ENCODE measurements around the gene RAB10.
A peak's percentile ranks its signal among the peaks of the same experiment; 100 is the strongest.
"Not testable (repeated sequence)": the region's sequence is repeated elsewhere in the genome, so short reads cannot be mapped to it uniquely, and the experiment has no call there.

The RAB10 gene

DNA sequence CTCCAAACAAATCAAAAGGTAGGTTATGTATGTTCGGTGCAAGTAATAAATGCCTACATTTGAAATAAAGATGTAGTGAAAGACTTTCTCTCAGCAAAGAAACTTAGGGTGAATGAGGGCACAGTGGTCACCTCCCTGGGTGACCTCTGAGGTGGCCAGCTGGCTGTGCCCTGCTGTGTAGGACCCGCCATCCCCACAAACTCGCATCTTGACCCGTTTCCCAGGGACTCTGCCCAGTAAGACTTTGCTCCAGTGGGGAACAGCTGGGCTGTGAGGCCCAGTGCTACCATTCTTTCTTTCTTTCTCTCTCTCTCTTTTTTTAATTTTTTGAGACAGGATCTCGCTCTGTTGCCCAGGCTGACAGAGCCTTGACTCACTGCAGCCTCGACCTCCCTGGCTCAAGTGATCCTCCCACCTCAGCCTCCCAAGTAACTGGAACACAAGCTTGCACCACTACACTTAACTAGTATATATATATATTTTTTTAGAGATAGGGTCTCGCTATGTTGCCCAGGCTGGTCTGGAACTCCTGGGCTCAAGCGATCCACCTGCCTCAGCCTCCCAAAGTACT is 130.8 kb downstream of the RAB10 start:
- DNase-seq, result no peak

DNA sequence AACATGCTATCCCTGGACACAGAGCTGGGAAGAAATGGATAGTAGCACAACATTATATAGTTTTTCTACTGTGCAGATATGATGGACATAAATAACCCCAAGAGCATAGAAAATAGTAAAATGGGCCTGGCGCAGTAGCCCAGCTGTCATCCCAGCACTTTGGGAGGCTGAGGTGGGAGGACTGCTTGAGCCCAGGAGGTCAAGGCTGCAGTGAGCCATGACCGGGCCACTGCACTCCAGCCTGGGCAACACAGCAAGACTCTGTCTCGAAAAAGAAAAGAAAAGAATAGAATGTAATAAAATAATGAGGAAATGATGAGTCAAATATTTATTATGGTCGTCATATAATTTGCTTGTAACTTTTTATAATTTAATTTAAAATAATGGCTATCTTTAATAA is 131.5 kb downstream of the RAB10 start:
- no peak for DNase-seq

DNA sequence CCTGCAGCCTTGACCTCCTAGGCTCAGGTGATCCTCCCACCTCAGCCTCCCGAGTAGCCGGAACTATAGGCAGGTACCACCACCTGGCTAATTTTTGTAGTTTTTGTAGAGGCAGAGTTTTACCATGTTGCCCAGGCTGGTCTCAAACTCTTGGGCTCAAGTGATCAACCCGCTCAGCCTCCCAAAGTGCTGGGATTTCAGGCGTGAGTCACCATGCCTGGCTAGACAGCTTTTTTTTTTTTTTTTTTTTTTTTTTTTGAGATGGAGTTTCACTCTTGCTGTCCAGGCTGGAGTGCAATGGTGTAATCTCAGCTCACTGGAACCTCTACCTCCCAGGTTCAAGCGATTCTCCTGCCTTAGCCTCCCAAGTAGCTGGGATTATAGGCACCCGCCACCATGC is 132.7 kb downstream of the RAB10 start:
- DNase-seq, result not testable (repeated sequence)

DNA sequence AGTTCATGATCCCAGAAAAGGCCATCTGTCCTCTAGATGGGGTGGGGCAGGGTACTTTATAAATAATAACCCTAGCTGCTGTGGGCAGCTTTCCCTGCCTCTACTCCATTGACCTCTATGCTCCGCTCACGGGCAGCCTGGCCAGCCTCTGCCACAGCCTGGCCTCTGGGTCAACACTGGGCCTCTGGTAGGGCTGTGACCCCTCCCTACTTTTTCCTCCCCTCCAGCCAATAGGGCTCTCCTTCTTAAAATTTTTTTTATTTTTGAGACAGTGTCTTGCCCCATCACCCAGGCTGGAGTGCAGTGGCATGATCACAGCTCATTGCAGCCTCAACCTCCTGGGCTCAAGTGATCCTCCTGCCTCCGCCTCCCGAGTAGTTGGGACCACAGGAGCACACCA is 134.9 kb downstream of the RAB10 start:
- no peak for DNase-seq

DNA sequence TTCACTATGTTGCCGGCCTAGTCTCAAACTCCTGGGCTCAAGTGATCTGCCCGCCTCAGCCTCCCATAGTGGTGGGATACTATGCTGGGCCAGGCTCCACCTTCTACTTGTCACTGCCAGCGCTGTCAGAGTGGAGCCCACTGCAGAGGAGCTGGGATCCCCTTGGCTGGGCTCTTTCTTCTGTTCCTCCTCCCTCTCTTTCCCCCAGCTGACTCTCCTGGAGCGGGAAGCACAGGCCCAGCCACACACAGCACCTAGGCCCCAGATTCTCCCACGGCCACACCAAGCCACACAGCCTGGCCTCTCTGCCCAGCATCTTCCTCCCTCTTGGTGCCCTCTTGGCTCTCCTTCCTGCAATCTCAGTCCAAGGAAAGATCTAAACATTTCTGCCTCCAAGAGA is 135.3 kb downstream of the RAB10 start:
- no peak for DNase-seq

DNA sequence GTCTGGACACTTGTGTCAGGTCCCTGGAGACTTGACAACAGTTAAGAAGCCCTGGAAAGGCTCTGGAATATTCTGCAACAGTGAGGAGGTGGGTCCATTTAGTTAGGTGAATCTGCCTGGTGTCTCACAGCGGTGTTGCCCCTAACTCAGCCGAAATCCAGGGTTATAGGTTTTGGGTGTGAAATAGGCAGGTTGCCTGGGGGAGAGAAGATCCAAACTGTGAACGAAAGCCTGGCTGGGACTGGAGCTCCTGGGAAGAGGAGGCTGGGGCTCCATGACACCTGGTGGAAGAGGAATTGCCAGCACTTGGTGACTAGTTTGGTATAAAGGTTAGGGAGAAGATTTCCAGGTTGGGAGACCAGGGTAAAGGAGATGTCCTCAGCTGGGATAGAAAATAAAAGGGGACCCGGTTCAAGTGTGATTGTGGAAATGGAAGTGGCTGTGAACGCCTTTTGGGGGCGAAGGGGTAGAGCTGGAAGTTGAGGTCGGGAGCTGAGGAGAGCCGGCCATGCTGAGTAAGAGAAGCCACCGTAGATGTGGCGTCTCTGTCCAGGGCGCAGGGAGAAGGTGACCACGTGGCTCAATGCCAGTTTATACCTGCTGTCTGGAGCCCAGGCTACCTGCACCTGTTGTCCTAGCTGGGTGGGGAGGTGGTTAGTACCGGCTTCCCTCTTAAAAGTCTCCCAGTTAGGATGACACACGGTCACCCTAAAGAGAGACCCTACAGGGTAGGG is 136.0 kb downstream of the RAB10 start:
- no peak for DNase-seq

DNA sequence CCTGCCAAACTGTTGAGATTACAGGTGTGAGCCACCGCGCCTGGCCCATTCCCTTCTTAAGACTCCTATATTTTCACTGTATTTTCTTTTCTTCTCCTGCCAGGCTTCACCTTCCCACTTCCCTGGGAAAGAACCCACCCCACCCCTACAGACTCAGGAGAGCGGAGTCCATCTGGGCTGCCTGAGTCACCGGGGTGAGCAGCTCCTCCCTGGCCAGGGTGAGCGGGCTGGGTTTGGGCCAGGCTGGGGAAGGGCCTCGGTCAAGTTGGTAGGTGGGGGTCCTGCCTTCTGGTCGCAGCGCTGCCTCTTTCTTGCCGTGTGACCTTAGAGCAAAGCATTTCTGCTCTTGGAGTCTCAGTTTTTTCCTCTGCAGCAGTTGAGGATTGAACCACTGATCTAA is 136.9 kb downstream of the RAB10 start:
- DNase-seq, result no peak

DNA sequence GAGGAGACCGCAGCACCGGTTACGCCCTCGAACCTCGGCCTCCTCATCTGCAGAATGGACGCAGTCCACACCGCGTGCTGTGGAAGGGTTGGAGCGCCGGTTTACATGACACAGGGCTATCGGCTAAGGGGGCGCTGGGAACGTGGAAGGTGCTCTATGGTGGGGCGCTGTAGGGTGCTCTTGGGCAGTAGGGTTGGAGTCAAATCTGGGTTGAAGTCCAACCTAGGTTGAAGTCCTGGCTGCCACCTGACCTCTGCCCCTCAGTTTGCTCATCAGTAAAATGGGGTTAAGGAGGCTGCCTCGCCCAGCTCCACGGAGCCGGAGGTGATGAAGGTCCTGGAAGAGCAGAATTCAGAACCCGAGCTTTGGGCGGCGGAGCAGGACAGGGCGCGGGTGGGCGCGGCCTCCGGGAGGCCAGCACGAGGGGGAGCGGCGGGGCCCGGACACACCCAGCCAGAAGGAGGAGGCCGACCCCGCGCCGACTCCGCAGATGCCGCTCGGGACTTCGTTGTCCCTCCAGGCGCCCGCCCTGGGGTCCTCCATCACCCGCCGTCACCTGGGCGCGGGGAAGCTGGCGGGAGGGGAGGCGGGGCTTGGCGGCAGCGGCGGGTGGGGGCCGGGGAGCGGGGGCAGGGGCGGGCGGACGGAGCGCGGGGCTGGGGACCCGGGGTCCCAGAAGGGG is 138.4 kb downstream of the RAB10 start:
- DNase-seq, result no peak

DNA sequence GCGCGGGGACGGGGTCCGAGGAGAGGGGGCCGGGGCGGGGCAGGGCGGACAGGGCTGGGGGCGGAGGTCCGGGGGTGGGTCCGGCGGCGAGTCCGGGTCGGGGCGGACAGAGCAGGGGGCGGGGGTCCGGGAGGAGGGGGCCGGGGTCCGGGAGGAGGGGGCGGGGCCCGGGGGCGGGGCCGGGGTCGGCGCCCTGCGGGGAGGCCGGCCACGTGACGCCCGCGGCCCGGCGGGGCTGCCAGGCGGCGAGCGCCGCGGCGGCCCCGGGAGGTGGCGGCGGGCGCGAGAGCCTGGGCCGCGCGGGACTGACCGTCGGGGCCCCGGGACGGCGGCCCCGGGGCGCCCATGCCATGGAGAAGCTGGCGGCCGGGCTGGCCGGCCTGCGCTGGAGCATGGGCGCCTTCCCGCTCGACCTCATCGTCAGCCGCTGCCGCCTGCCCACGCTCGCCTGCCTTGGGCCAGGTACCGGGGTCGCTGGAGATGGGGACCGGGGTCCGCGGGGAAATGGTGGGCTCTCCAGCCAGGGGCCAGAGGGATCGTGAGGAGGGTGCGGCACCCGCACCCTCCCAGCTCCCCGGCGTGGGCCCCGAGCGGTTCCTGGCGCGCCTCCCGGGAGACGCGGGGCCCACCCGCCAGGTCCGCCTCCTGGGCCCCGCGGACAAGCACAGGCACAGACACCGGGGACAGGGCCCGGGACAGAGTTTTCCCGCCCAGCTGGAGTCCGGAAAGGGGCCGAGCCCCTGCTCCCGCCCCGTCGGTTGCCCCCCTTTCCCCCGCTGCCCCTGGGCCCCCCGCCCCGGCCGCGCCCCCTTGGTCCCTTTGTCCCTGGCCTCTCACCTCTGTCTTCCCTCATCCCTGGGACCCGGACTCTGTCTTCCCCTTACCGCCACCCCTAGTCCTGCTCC is 139.2 kb downstream of the RAB10 start, which contains the start of gene GAREM2:
Gene GAREM2 (plus strand): TSS at position 218 of the 905 bp plus-strand sequence. CDS start 133 bp downstream, at position 351.
- no peak for DNase-seq

DNA sequence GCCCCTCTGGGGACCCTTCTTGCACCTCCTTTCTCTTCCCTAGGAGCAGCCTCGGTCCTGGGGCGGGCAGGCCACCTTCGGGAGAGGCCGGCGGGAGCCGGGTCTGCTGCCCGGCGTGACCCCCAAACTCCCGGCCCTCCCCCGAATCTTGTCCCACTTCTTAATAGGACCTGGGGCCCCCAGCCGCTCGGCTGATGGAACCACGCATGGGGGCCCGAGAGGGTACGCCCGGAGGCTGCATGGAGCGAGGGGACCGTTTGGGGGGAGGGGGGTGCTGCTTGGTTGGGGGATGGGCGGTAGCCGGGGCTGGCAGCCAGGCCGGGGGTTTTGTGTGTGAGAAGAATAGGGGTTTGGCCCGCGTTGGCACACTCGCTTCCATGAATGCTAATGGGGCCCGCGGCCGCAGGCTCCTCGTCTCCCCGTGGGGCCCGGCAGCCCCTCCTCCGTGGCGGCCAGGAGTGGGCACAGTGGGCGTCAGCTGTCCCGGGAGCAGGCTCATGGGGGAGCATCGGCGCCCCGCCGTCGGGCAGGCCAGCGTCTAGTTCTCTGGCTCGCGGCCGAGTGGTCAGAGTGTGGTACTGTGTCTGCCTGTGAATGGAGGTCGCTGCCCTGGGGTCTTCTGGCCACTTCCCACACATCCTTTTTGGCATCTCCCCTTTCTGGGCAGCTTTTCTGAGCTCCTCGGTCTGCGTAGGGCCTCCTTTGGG is 140.0 kb downstream of the RAB10 start:
- no peak for DNase-seq

DNA sequence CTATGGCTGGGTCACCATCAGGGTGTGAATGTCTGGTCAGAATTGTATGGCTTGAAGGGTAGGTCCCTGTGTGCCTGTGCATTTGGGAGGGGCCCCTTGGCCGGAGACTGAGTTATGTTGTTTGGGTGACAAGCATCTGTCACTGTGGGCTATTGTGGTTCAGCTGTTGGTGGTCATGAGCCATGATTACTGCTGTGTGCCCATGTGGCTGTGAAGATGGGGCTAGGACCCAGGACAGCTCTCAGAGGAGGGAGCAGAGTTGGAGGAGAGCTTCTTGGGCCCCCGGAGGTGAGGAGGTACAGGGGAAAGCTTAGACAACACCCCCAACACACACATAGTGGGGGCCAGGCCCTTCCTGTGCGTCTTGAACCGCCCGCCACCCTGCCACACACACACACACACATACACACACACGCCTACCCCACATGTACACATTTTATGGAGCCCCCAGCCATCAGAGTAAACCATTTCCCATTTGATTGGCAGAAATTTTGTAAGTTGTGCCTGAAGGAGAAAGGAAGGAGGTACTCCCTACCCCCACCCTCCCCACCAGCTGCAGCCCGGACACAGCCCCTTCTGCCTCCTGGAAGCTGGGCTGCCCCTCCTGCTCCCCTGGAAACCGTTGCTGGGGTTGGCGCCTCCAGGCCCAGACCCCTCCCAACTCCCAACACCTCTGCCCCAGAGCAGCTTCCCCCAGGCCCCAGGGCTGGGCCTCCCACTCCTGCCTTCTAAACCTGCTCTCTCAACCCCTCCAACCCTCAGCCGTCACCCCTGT is 141.0 kb downstream of the RAB10 start:
- DNase-seq, result no peak

DNA sequence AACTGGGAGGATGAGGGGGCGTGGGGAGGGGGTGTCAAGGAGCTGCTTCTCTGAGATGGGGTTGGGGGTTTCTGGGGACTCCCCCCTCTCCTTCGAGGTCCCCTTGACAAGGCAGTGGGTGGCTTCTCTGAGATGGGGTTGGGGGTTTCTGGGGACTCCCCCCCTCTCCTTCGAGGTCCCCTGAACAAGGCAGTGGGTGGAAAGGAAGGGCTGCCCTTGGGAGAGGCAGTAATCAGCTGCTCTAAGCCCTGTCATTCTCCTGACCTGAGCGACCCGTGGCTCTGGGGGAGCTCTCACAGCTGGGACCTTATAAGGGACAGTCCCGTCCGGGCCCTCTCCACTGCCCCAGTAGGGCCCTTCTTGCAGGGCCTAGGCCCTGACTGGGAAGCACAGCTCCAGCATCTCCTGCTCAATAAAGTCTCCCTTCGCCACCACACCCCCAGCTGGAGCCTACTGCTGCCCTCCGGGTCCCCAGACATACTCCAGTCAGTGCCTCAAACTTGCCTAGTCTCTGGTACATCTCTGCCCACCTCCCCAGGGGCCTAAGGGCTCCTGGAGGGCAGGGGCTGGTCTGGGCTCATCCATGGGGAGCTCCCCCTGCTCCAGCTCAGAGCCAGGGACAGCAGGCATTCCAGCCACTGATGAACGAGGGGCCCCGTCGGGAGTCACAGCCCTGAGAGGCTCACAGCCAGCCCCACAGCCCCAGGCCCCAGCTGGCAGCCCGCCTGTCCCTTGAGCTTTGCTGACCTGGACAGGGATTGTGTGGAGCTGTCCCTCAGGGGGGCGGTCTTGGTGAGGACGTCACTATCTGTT is 141.8 kb downstream of the RAB10 start:
- DNase-seq, result no peak

DNA sequence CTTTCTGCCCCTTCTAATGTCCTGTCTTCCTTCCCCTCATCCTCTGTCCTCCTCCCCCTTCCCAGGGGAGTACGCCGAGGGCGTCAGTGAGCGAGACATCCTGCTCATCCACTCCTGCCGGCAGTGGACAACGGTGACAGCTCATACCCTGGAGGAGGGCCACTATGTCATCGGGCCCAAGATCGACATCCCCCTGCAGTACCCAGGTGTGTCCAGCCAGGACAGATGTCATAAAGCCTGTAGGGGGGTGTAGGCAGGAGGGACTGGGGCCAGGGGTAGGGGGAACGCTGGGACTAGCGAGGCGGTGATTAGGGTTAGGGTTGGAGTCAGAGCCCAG is 142.4 kb downstream of the RAB10 start:
- DNase-seq, result no peak

DNA sequence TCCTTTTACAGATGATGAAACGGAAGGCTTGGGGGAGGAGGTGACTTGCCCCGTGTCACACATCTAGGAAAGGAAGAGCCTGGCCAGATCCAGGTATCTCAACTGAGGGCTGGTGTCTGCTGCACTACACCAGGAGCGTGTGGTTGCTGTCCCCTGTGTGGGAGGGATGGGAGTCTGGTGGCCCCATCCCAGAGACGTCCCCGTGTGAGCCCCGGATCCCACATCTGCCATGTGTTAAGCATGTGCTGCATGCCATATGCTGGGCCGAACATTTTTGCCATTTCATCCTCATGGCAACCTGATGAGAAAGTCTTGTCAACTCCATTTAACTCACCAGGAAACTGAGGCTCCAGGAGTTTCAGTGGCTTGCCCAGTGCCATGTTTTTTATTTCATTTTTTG is 143.2 kb downstream of the RAB10 start:
- DNase-seq, result no peak

DNA sequence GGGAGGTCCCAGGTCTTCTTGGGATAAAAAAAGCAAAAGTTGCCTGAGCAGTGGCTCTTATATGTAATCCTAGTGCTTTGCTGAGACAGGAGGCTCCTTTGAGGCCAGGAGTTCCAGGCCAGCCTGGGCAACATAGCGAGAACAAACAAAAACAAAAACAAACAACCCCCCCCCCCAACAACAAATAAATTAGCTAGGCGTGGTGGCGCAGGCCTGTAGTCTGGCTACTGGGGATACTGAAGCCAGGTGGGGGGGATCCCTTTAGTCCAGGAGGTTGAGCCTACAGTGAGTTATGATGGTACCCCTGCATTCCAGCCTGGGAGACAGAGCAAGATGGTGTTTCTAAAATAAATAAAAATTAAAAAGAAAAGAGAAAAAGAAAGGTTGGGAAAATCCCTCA is 144.4 kb downstream of the RAB10 start:
- no peak for DNase-seq

DNA sequence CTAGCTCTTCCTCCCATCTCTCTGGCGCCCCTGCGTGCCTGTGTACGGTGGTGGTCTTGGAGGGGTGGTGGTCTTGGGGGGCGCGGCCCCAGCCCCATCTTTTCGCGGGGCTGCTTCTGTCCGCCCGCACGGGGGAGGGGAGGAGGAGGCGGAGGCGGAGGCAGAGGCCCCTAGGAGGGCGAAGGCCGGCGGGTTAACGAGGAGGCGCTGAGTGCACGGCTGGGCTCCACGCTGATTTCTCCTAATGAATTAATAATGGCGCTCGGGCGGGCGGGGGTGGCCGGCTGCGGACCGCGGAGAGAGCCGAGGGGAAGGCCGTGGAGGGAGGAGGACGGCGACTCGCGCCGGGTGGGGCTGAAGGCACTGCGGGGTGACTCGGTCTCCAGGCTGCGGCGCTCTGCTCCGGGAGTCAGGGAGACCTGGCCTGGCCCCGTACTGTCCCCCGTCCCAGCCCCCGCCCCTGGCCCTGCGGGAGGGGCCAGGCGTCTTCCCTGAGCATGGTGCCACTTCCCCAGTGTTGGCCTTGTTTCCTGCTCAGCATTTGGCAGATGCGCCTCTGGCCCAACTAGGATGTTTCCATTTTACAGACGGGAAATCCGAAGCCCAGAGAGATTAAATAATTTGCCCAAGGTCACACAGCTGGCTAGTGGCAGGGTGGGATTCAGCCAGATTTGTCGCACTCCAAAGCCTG is 145.0 kb downstream of the RAB10 start:
- peak; percentile 53 for DNase-seq

DNA sequence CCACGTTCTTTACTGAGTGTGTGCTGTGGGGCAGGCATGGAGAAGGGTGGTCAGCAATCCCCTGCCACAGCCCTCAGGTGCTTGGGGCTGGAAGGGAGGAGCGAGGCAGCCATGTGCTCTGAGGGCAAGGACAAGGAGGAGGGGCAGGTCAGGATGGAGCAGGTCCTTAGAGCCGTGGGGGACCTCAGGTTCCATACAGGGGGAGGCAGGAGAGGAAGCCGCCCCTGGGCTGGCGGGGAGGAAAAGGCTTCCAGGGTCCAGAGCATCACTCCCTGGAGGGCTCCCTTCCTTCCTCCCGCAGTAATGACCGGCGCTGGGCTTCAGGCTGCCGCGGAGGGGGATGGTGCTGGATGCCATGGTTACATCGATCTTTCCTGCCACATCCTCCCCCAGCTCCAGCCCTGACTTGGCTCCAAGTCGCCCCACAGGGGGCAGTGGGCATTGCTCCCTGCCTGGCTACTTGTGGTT is 145.6 kb downstream of the RAB10 start:
- no peak for DNase-seq

DNA sequence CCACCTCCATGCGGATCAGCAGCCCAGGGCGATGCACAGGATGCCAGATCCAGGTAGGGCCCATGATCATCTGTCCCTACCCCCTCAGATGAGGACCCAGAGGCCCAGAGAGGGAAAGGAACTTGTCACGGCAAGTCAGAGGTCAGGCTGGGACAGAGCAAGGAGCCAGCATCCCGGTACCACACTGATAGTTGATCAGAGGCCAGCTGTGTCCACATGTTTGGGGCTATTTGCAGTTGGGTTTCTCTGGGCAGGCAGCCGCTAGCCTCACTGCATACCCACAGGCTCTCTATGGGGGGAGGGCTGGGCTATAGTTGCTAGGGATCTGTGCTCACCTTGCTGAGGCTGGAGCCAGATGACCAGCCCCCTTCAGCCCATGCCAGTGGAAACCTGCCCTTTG is 148.6 kb downstream of the RAB10 start:
- DNase-seq, result no peak

DNA sequence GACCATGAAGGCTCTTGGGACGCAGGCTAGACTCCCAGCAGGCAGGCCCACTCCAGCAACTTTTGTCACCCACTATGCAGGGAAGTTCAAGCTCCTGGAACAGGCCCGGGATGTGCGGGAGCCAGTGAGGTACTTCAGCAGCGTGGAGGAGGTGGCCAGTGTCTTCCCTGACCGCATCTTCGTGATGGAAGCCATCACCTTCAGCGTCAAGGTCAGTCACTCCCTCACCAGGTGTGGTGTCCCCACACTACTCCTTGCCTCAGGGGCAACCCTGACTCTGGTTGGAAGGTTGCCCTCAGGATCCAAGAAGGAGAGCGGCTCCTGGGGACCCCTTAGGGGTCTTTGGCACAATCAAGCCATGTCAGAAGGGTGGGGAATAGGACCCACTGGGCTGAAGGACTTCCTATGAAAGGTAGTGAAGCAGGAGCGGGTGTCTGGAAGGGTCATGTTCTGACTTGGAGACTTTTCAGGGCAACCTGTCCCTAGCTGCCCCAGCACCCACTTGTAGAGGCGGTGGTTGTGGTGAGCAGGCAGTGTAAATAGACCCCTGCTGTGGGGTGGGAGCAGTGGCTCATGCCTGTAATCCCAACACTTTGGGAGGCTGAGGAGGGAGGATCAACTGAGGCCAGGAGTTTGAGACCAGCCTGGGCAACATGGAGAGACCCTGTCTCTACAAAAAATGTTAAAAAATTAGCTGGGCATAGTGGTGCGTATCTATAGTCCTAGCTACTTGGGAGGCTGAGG is 149.2 kb downstream of the RAB10 start:
- no peak for DNase-seq
